ENCODE measurements around the gene UBE2D1.

The UBE2D1 gene

GRCh38 chr10:58304099-58304633 lies 30.6 kb upstream of the UBE2D1 start:
- Mint-ChIP-seq H3K27me3 (ENCODE audit: low read depth, poor library complexity) (peaks cover 7% of the 10 kb centered on the region), H3K27ac (no peak overlapping the region), H3K36me3 (ENCODE audit: low read depth) (no peaks in the 10 kb centered on the region), H3K4me1 (peaks cover 20% of the 10 kb centered on the region), H3K4me3 (no peak overlapping the region), H3K9me3 (no peaks in the 10 kb centered on the region)
- no peak for TF ChIP-seq CTCF (IDR thresholded peaks at IDR 0.05)
- no peak for DNase-seq

- Mint-ChIP-seq H3K4me1 (peaks cover 20% of the 10 kb centered on the region), H3K36me3 (ENCODE audit: low read depth) (no peaks in the 10 kb centered on the region), H3K9me3 (no peaks in the 10 kb centered on the region), H3K4me3 (no peak overlapping the region), H3K27me3 (ENCODE audit: low read depth, poor library complexity) (peaks cover 7% of the 10 kb centered on the region), H3K27ac (no peak overlapping the region)
- no peak for TF ChIP-seq CTCF (IDR thresholded peaks at IDR 0.05)
- DNase-seq, result no peak
These were observed 29.0 kb upstream of the UBE2D1 start for GRCh38 chr10:58305821-58306220.

- Mint-ChIP-seq H3K4me1 (peaks cover 7% of the 10 kb centered on the region), H3K27ac (no peak overlapping the region), H3K4me3 (no peak overlapping the region), H3K36me3 (ENCODE audit: low read depth) (no peaks in the 10 kb centered on the region), H3K9me3 (no peaks in the 10 kb centered on the region), H3K27me3 (ENCODE audit: low read depth, poor library complexity) (peaks cover 7% of the 10 kb centered on the region)
- no peak for TF ChIP-seq CTCF (IDR thresholded peaks at IDR 0.05)
- DNase-seq, result no peak
These were observed 27.1 kb upstream of the UBE2D1 start for GRCh38 chr10:58307676-58308075.

GRCh38 chr10:58311026-58311425 lies 23.8 kb upstream of the UBE2D1 start:
- H3K4me1 Mint-ChIP-seq, result peaks cover 3% of the 10 kb centered on the region
- no peak overlapping the region for H3K27ac Mint-ChIP-seq
- peaks cover 9% of the 10 kb centered on the region for H3K27me3 Mint-ChIP-seq (ENCODE audit: low read depth, poor library complexity)
- DNase-seq, result no peak
- H3K4me3 Mint-ChIP-seq, result no peak overlapping the region
- H3K36me3 Mint-ChIP-seq (ENCODE audit: low read depth), result no peaks in the 10 kb centered on the region
- no peaks in the 10 kb centered on the region for H3K9me3 Mint-ChIP-seq
- no peak for TF ChIP-seq CTCF (IDR thresholded peaks at IDR 0.05)

- Mint-ChIP-seq H3K27ac (no peak overlapping the region), H3K36me3 (ENCODE audit: low read depth) (no peaks in the 10 kb centered on the region), H3K9me3 (no peaks in the 10 kb centered on the region), H3K4me3 (no peak overlapping the region), H3K27me3 (ENCODE audit: low read depth, poor library complexity) (peaks cover 12% of the 10 kb centered on the region), H3K4me1 (no peaks in the 10 kb centered on the region)
- DNase-seq, result no peak
- TF ChIP-seq CTCF (IDR thresholded peaks at IDR 0.05), result no peak
These were observed 17.9 kb upstream of the UBE2D1 start for GRCh38 chr10:58316874-58317273.

GRCh38 chr10:58318346-58318745 lies 16.5 kb upstream of the UBE2D1 start:
- H3K4me3 Mint-ChIP-seq, result no peak overlapping the region
- DNase-seq, result no peak
- H3K4me1 Mint-ChIP-seq, result peaks cover 11% of the 10 kb centered on the region
- H3K9me3 Mint-ChIP-seq, result no peaks in the 10 kb centered on the region
- H3K27me3 Mint-ChIP-seq (ENCODE audit: low read depth, poor library complexity), result peaks cover 20% of the 10 kb centered on the region
- no peaks in the 10 kb centered on the region for H3K36me3 Mint-ChIP-seq (ENCODE audit: low read depth)
- H3K27ac Mint-ChIP-seq, result no peak overlapping the region
- TF ChIP-seq CTCF (IDR thresholded peaks at IDR 0.05), result no peak

All from nephron progenitor cell (in vitro differentiated cells).